ENCODE measurements around the gene CD163L1.

- TF ChIP-seq EZH2phosphoT487 (conservative IDR thresholded peaks at IDR 0.05; ENCODE audit: low read length): no peak
- TF ChIP-seq CTCF (IDR thresholded peaks at IDR 0.05; ENCODE audit: insufficient read depth, low read length, poor library complexity, severe bottlenecking): no peak
Measured at GRCh38 chr12:7387289-7387688, 56.7 kb downstream of the CD163L1 start.
